Type B pancreatic cell (in vitro differentiated cells): Measurements from ENCODE around the gene ELFN1. TPM values are rescaled to one million over a fixed set of nuclear protein-coding genes. Genes with fewer than 3 reads are reported as not detected.

Experiments used
- DNase-seq: peaks from one replicate; pipeline ENCODE4 v3.0.0; 2021; ENCODE audit warnings: mixed read lengths; ENCODE audit not compliant: unreplicated experiment; ENCODE audit errors: extremely low spot score
- H3K27ac Mint-ChIP-seq: 2 replicates; pipeline ENCODE4 v1.8.0; 2021; ENCODE audit warnings: mild to moderate bottlenecking, mixed read lengths
- H3K27me3 Mint-ChIP-seq: 2 replicates; pipeline ENCODE4 v1.8.0; 2021; ENCODE audit warnings: mixed read lengths
- H3K36me3 Mint-ChIP-seq: 2 replicates; pipeline ENCODE4 v1.8.0; 2021; ENCODE audit warnings: mixed read lengths
- H3K4me1 Mint-ChIP-seq: one replicate; pipeline ENCODE4 v1.8.0; 2021; ENCODE audit warnings: mixed read lengths; ENCODE audit not compliant: unreplicated experiment
- H3K4me3 Mint-ChIP-seq: 2 replicates; pipeline ENCODE4 v1.8.0; 2021; ENCODE audit warnings: mild to moderate bottlenecking, mixed read lengths
- H3K9me3 Mint-ChIP-seq: 2 replicates; pipeline ENCODE4 v1.8.0; 2021; ENCODE audit warnings: mixed read lengths
- total RNA-seq: library from RNA; stranded (reverse); gene quantifications from 2 replicates; pipeline ENCODE4 v1.2.1, GENCODE V29; 2021; ENCODE audit warnings: low replicate concordance
- TF ChIP-seq, protein P1 (sequence below): fragments of 200-600 bp; sonication (generic); conservative IDR thresholded peaks from 2 replicates; pipeline ENCODE4 v1.5.0; 2021; ENCODE audit warnings: antibody characterized with exemption, mild to moderate bottlenecking

ELFN1 gene
- total RNA-seq, 1 donor from 2014 or later = 5.8 TPM

DNA sequence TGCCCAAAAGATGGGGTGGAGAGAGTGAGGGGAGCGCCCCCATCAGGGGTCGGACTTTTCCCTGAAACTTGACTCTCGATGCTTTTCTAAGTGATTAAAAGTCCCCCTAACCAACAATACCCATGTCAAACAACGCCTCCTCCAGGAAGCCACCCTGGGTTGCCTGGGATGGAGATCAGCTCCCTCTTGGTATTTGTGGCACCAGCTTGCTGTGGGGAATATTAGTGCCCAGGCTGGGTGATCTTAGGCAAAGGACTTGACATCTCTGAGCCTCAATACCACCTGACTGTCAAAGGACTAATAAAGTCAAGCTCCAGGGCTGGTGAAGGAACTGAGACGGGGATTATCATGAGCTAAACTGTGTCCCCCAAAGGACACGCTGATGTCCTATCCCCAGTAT lies 18.2 kb upstream of the ELFN1 start:
- H3K4me1 Mint-ChIP-seq = peaks cover 8% of the 10 kb centered on the region
- no peaks in the 10 kb centered on the region for H3K9me3 Mint-ChIP-seq
- H3K27ac Mint-ChIP-seq = no peak overlapping the region
- H3K4me3 Mint-ChIP-seq = no peak overlapping the region
- peaks cover 21% of the 10 kb centered on the region for H3K27me3 Mint-ChIP-seq
- TF ChIP-seq, protein P1, sequence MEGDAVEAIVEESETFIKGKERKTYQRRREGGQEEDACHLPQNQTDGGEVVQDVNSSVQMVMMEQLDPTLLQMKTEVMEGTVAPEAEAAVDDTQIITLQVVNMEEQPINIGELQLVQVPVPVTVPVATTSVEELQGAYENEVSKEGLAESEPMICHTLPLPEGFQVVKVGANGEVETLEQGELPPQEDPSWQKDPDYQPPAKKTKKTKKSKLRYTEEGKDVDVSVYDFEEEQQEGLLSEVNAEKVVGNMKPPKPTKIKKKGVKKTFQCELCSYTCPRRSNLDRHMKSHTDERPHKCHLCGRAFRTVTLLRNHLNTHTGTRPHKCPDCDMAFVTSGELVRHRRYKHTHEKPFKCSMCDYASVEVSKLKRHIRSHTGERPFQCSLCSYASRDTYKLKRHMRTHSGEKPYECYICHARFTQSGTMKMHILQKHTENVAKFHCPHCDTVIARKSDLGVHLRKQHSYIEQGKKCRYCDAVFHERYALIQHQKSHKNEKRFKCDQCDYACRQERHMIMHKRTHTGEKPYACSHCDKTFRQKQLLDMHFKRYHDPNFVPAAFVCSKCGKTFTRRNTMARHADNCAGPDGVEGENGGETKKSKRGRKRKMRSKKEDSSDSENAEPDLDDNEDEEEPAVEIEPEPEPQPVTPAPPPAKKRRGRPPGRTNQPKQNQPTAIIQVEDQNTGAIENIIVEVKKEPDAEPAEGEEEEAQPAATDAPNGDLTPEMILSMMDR = no peak
- no peak for DNase-seq
- H3K36me3 Mint-ChIP-seq = no peaks in the 10 kb centered on the region

DNA sequence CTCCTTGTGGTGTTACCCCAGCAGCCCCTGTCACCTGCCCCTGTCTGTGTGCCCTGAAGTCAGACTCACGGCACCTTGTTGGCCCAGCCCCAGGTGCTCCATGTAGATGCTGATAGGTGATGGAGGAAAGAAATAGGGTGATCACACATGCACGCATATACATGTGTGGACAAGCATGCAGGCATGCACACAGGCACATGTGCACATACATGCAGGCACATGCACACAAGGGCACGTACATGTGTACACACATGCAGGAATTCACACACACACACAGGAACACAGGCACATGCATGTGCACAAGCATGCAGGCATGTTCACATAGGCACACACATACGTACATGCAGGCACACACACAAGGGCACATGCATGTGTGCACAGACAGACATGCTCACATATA lies 16.6 kb upstream of the ELFN1 start:
- TF ChIP-seq, protein P1 = no peak
- Mint-ChIP-seq H3K4me3 (no peak overlapping the region), H3K36me3 (no peaks in the 10 kb centered on the region), H3K27ac (no peak overlapping the region), H3K27me3 (peaks cover 35% of the 10 kb centered on the region), H3K4me1 (peaks cover 5% of the 10 kb centered on the region), H3K9me3 (no peaks in the 10 kb centered on the region)
- no peak for DNase-seq

GRCh38 chr7:1654111-1654510 lies 16.0 kb upstream of the ELFN1 start:
- Mint-ChIP-seq H3K4me3 (no peak overlapping the region), H3K4me1 (peaks cover 3% of the 10 kb centered on the region), H3K27me3 (peaks cover 35% of the 10 kb centered on the region), H3K27ac (no peak overlapping the region), H3K36me3 (no peaks in the 10 kb centered on the region), H3K9me3 (no peaks in the 10 kb centered on the region)
- DNase-seq = no peak
- TF ChIP-seq, protein P1 = no peak

- Mint-ChIP-seq H3K27me3 (peaks cover 34% of the 10 kb centered on the region), H3K27ac (no peak overlapping the region), H3K4me3 (no peak overlapping the region), H3K9me3 (no peaks in the 10 kb centered on the region), H3K36me3 (no peaks in the 10 kb centered on the region), H3K4me1 (no peaks in the 10 kb centered on the region)
- TF ChIP-seq, protein P1 = no peak
- no peak for DNase-seq
These were observed 15.2 kb upstream of the ELFN1 start for GRCh38 chr7:1654738-1655475.

DNA sequence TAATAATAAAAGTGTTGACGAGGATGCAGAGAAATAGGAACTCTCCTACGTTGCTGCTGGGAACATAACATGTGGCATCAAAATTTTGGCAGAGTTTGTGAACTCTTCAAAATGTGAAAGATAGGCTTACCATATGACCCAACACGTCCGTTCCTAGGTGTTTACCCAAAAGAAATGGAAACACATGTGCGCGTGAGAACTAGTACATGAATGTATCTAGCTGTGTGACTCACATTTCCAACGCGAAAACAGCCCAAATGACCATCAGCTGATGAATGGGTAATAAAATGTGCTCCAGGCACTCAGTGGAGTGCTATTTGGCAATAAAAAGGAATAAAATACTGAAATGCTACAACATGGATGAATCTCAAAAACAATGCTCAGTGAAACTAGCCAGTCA lies 10.4 kb upstream of the ELFN1 start:
- no peaks in the 10 kb centered on the region for H3K9me3 Mint-ChIP-seq
- peaks cover 65% of the 10 kb centered on the region for H3K27me3 Mint-ChIP-seq
- H3K4me3 Mint-ChIP-seq = no peak overlapping the region
- H3K27ac Mint-ChIP-seq = no peak overlapping the region
- TF ChIP-seq, protein P1 = no peak
- H3K36me3 Mint-ChIP-seq = no peaks in the 10 kb centered on the region
- no peaks in the 10 kb centered on the region for H3K4me1 Mint-ChIP-seq
- DNase-seq = no peak
